Type B pancreatic cell (in vitro differentiated cells): ENCODE results near the gene SPNS1. TPM values are rescaled to one million over a fixed set of nuclear protein-coding genes. Genes with fewer than 3 reads are reported as not detected.

Experiments
- DNase-seq: peaks from one replicate; pipeline ENCODE4 v3.0.0; 2021; ENCODE audit warnings: mixed read lengths; ENCODE audit not compliant: unreplicated experiment; ENCODE audit errors: extremely low spot score
- H3K27ac Mint-ChIP-seq: 2 replicates; pipeline ENCODE4 v1.8.0; 2021; ENCODE audit warnings: mild to moderate bottlenecking, mixed read lengths
- H3K27me3 Mint-ChIP-seq: 2 replicates; pipeline ENCODE4 v1.8.0; 2021; ENCODE audit warnings: mixed read lengths
- H3K36me3 Mint-ChIP-seq: 2 replicates; pipeline ENCODE4 v1.8.0; 2021; ENCODE audit warnings: mixed read lengths
- H3K4me1 Mint-ChIP-seq: one replicate; pipeline ENCODE4 v1.8.0; 2021; ENCODE audit warnings: mixed read lengths; ENCODE audit not compliant: unreplicated experiment
- H3K4me3 Mint-ChIP-seq: 2 replicates; pipeline ENCODE4 v1.8.0; 2021; ENCODE audit warnings: mild to moderate bottlenecking, mixed read lengths
- H3K9me3 Mint-ChIP-seq: 2 replicates; pipeline ENCODE4 v1.8.0; 2021; ENCODE audit warnings: mixed read lengths
- CTCF ChIP-seq: fragments of 200-600 bp; sonication (generic); conservative IDR thresholded peaks from 2 replicates; pipeline ENCODE4 v1.5.0; 2021; ENCODE audit warnings: antibody characterized with exemption, mild to moderate bottlenecking
- total RNA-seq: library from RNA; stranded (reverse); gene quantifications from 2 replicates; pipeline ENCODE4 v1.2.1, GENCODE V29; 2021; ENCODE audit warnings: low replicate concordance

SPNS1 gene
- total RNA-seq, 1 donor from 2014 or later: 54.5 TPM

GRCh38 chr16:28950648-28951409 is 23.7 kb upstream of the SPNS1 start, which contains the start of gene NFATC2IP:
NFATC2IP (plus strand) TSS chr16:28950937; CDS start chr16:28951012, 75 bp downstream.
- DNase-seq: peak; percentile 99
- H3K4me3 Mint-ChIP-seq: peak within 1 kb of the TSS; percentile 96
- H3K9me3 Mint-ChIP-seq: no peaks in the 10 kb centered on the region
- TF ChIP-seq CTCF: no peak
- peaks cover 11% of the 10 kb centered on the region for H3K36me3 Mint-ChIP-seq
- peaks cover 18% of the 10 kb centered on the region for H3K4me1 Mint-ChIP-seq
- peaks cover 4% of the 10 kb centered on the region for H3K27me3 Mint-ChIP-seq
- peak within 1 kb of the TSS; percentile 84 for H3K27ac Mint-ChIP-seq

- Mint-ChIP-seq H3K9me3 (no peaks in the 10 kb centered on the region), H3K27me3 (peaks cover 4% of the 10 kb centered on the region), H3K27ac (peak overlapping the region; percentile 65), H3K4me1 (peaks cover 17% of the 10 kb centered on the region), H3K36me3 (peaks cover 14% of the 10 kb centered on the region), H3K4me3 (peak overlapping the region; percentile 96)
- DNase-seq: no peak
- TF ChIP-seq CTCF: no peak
These were observed 23.1 kb upstream of the SPNS1 start for GRCh38 chr16:28951410-28951943.

GRCh38 chr16:28958216-28958615 is 16.4 kb upstream of the SPNS1 start:
- H3K36me3 Mint-ChIP-seq: peaks cover 22% of the 10 kb centered on the region
- no peak overlapping the region for H3K4me3 Mint-ChIP-seq
- H3K9me3 Mint-ChIP-seq: no peaks in the 10 kb centered on the region
- no peaks in the 10 kb centered on the region for H3K27me3 Mint-ChIP-seq
- no peaks in the 10 kb centered on the region for H3K4me1 Mint-ChIP-seq
- DNase-seq: no peak
- H3K27ac Mint-ChIP-seq: no peak overlapping the region
- TF ChIP-seq CTCF: no peak

GRCh38 chr16:28958836-28959235 is 15.7 kb upstream of the SPNS1 start:
- no peak for TF ChIP-seq CTCF
- no peak overlapping the region for H3K4me3 Mint-ChIP-seq
- H3K27ac Mint-ChIP-seq: no peak overlapping the region
- H3K27me3 Mint-ChIP-seq: no peaks in the 10 kb centered on the region
- no peaks in the 10 kb centered on the region for H3K4me1 Mint-ChIP-seq
- peaks cover 22% of the 10 kb centered on the region for H3K36me3 Mint-ChIP-seq
- DNase-seq: no peak
- no peaks in the 10 kb centered on the region for H3K9me3 Mint-ChIP-seq

- no peak overlapping the region for H3K4me3 Mint-ChIP-seq
- no peak for TF ChIP-seq CTCF
- H3K27me3 Mint-ChIP-seq: no peaks in the 10 kb centered on the region
- H3K27ac Mint-ChIP-seq: no peak overlapping the region
- no peak for DNase-seq
- peaks cover 9% of the 10 kb centered on the region for H3K36me3 Mint-ChIP-seq
- no peaks in the 10 kb centered on the region for H3K9me3 Mint-ChIP-seq
- H3K4me1 Mint-ChIP-seq: no peaks in the 10 kb centered on the region
These were observed 10.5 kb upstream of the SPNS1 start for GRCh38 chr16:28964072-28964471.
